ENCODE data around the gene CAP2.

Gene CAP2

DNA sequence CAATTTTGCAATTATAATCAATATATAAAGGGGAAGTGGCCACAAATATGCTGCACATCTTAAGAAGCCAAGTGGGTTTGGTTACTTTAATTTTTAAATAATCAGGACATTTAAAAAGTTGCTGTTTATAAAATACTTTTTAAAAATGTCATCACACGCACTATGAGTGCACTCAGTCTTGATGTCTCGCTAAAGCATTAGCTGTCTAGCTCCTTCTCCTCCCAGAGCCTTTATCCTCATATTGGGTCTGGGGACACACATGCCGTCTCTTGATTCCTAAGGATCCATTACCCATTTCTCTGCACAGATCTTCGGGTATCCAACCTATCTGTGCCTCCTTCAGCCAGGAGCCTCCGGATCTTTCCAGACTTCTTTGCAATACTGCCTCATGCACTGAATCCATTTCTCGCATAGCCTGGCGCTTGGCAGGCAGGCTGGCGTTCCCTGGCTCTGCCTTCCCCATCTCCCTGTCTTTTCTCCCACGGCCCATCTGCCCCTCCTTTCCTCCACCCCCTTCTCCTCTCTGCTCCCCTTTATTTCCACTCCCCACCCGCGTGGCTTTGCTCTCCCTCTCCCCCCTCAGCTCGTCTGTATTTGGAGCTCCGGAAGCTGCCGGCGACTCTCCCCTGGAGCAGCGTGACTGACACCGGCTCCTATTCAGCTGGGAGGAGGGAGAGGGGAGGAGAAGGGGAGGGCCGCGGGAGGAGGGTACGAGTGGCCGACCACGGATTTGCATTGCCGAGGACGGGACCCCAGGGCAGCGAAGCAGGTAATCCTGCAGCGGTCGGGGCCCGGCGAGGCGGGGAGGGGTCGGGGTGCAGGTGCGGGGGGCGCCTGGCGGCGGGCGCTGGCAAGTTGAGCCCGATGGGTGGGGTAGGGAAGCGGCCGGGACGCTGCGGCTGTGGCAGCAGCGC, at the start of gene CAP2:
TSS of gene CAP2 (plus strand) at position 618 of the 914 bp plus-strand sequence. CDS start 27,961 bp downstream, outside the sequence.
- Mint-ChIP-seq H3K36me3 (no peaks in the 10 kb centered on the region), H3K4me1 (ENCODE audit: low read depth) (peaks cover 8% of the 10 kb centered on the region), H3K27me3 (peaks cover 51% of the 10 kb centered on the region), H3K9me3 (ENCODE audit: low read depth) (peaks cover 5% of the 10 kb centered on the region), H3K4me3 (peak within 1 kb of the TSS; percentile 78), H3K27ac (no peak within 1 kb of the TSS)

GRCh38 chr6:17347012-17347411, 46.4 kb upstream of the CAP2 start:
- H3K27ac Mint-ChIP-seq = no peak overlapping the region
- no peaks in the 10 kb centered on the region for H3K9me3 Mint-ChIP-seq (ENCODE audit: low read depth)
- no peak overlapping the region for H3K4me3 Mint-ChIP-seq
- H3K4me1 Mint-ChIP-seq (ENCODE audit: low read depth) = no peaks in the 10 kb centered on the region
- H3K36me3 Mint-ChIP-seq = no peaks in the 10 kb centered on the region
- H3K27me3 Mint-ChIP-seq = peaks cover 12% of the 10 kb centered on the region

- Mint-ChIP-seq H3K27ac (no peak overlapping the region), H3K36me3 (no peaks in the 10 kb centered on the region), H3K27me3 (peaks cover 3% of the 10 kb centered on the region), H3K4me3 (no peak overlapping the region), H3K9me3 (ENCODE audit: low read depth) (no peaks in the 10 kb centered on the region), H3K4me1 (ENCODE audit: low read depth) (no peaks in the 10 kb centered on the region)
Observed at GRCh38 chr6:17349427-17349826, 44.0 kb upstream of the CAP2 start.

DNA sequence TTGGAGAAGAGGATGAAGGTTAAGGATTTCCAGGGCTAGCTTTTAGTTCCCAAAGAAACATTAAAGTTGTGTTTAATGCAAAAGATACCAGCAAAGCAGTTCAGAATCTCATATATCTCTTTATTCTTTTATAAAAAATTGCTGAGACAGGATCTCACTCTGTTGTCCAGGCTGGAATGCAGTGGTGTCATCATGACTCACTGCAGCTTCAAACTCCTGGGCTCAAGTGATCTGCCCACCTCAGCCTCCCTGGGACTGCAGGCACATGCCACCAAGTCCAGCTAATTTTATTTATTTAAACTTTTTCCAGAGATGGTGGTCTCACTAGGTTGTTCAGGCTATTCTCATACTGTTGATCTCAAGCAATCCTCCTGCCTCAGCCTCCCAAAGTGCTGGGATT, 41.1 kb upstream of the CAP2 start:
- Mint-ChIP-seq H3K27me3 (peaks cover 5% of the 10 kb centered on the region), H3K4me3 (no peak overlapping the region), H3K4me1 (ENCODE audit: low read depth) (no peaks in the 10 kb centered on the region), H3K27ac (no peak overlapping the region), H3K9me3 (ENCODE audit: low read depth) (no peaks in the 10 kb centered on the region), H3K36me3 (no peaks in the 10 kb centered on the region)

- Mint-ChIP-seq H3K4me1 (ENCODE audit: low read depth) (no peaks in the 10 kb centered on the region), H3K9me3 (ENCODE audit: low read depth) (no peaks in the 10 kb centered on the region), H3K27ac (no peak overlapping the region), H3K27me3 (peaks cover 5% of the 10 kb centered on the region), H3K4me3 (no peak overlapping the region), H3K36me3 (no peaks in the 10 kb centered on the region)
Observed at GRCh38 chr6:17353440-17354175, 39.8 kb upstream of the CAP2 start.

GRCh38 chr6:17354700-17355403, 38.5 kb upstream of the CAP2 start:
- no peak overlapping the region for H3K4me3 Mint-ChIP-seq
- H3K36me3 Mint-ChIP-seq = no peaks in the 10 kb centered on the region
- no peak overlapping the region for H3K27ac Mint-ChIP-seq
- peaks cover 6% of the 10 kb centered on the region for H3K9me3 Mint-ChIP-seq (ENCODE audit: low read depth)
- no peaks in the 10 kb centered on the region for H3K4me1 Mint-ChIP-seq (ENCODE audit: low read depth)
- H3K27me3 Mint-ChIP-seq = peaks cover 5% of the 10 kb centered on the region

DNA sequence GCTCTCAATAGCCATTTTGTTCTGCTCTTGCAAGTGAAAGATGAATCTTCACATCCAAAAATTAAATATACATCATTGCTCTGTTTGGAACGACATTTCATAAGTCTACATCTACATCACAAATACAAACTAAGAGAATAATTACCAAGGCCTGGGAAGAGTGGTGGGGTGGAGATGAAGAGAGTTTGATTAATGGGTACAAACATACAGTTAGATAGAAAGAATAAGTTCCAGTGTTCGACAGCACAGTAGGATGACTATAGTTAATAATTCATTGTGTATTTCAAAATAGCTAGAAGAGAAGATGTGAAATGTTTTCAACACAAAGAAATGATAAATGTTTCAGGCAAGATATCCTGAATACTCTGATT, 38.0 kb upstream of the CAP2 start:
- no peak overlapping the region for H3K4me3 Mint-ChIP-seq
- peaks cover 5% of the 10 kb centered on the region for H3K27me3 Mint-ChIP-seq
- peaks cover 7% of the 10 kb centered on the region for H3K9me3 Mint-ChIP-seq (ENCODE audit: low read depth)
- no peak overlapping the region for H3K27ac Mint-ChIP-seq
- no peaks in the 10 kb centered on the region for H3K36me3 Mint-ChIP-seq
- H3K4me1 Mint-ChIP-seq (ENCODE audit: low read depth) = no peaks in the 10 kb centered on the region

- H3K4me3 Mint-ChIP-seq = no peak overlapping the region
- H3K4me1 Mint-ChIP-seq (ENCODE audit: low read depth) = no peaks in the 10 kb centered on the region
- peaks cover 10% of the 10 kb centered on the region for H3K9me3 Mint-ChIP-seq (ENCODE audit: low read depth)
- no peaks in the 10 kb centered on the region for H3K36me3 Mint-ChIP-seq
- H3K27ac Mint-ChIP-seq = no peak overlapping the region
- peaks cover 2% of the 10 kb centered on the region for H3K27me3 Mint-ChIP-seq
Observed at GRCh38 chr6:17358515-17358914, 34.9 kb upstream of the CAP2 start.

GRCh38 chr6:17360564-17360963, 32.8 kb upstream of the CAP2 start:
- H3K27me3 Mint-ChIP-seq = no peaks in the 10 kb centered on the region
- no peaks in the 10 kb centered on the region for H3K36me3 Mint-ChIP-seq
- H3K9me3 Mint-ChIP-seq (ENCODE audit: low read depth) = peaks cover 10% of the 10 kb centered on the region
- no peaks in the 10 kb centered on the region for H3K4me1 Mint-ChIP-seq (ENCODE audit: low read depth)
- H3K4me3 Mint-ChIP-seq = no peak overlapping the region
- H3K27ac Mint-ChIP-seq = no peak overlapping the region

DNA sequence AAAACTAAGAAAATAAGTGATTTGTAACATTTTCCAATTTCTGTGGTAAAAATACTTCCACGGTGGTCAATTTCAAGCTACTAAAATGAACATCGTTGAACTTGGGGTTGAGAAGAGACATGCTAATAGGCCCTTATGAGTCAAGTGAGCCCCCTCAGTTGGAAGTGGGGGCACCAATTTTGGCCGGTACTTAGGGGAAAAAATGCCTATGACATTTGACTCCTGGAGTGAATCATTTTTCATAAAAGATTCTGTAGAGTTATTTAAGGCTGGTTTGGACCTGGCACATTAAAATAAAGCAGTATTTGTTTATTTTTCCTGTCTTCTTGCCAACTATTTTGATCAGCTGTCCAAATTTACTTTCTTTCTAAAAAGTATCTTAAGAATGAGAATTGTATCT, 32.4 kb upstream of the CAP2 start:
- H3K4me1 Mint-ChIP-seq (ENCODE audit: low read depth) = no peaks in the 10 kb centered on the region
- no peak overlapping the region for H3K27ac Mint-ChIP-seq
- H3K4me3 Mint-ChIP-seq = no peak overlapping the region
- H3K27me3 Mint-ChIP-seq = peaks cover 2% of the 10 kb centered on the region
- peaks cover 10% of the 10 kb centered on the region for H3K9me3 Mint-ChIP-seq (ENCODE audit: low read depth)
- H3K36me3 Mint-ChIP-seq = no peaks in the 10 kb centered on the region

DNA sequence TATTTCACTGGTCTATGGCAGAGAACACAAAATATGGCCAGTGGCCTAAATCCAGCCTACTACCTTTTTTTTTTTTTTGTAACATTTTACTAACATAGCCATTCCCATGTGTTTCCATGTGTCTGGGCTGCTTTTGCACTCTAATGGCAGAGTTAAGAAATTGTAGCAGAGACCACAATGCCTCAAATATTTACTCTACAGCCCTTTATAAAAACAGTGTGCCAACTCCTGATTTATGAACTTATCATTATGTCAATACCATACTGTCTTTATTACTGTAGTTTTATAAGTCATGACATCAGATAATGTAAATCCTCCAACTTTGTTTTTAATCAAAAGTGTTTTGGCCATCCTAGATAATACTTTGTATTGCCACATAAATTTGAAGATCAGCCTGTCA, 27.4 kb upstream of the CAP2 start:
- Mint-ChIP-seq H3K27ac (no peak overlapping the region), H3K36me3 (no peaks in the 10 kb centered on the region), H3K4me1 (ENCODE audit: low read depth) (no peaks in the 10 kb centered on the region), H3K4me3 (no peak overlapping the region), H3K9me3 (ENCODE audit: low read depth) (peaks cover 10% of the 10 kb centered on the region), H3K27me3 (peaks cover 2% of the 10 kb centered on the region)

DNA sequence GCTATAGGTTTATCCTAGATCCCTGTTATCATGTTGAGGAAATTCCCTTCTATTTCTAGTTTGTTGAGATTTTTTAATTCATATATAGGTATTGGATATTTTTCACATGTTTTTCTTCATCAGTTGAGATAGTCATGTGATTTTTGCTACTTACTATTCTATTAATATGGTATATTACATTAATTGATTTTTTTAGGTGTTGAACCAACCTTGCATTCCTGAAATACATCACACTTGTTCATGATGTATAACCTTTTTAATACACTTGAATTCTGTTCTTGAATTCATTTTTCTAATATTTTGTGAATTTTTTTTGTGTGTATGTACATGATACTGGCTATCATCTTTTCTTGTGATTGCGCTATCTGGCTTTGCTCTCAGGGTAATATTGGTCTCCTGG, 25.5 kb upstream of the CAP2 start:
- no peak overlapping the region for H3K4me3 Mint-ChIP-seq
- no peaks in the 10 kb centered on the region for H3K36me3 Mint-ChIP-seq
- no peak overlapping the region for H3K27ac Mint-ChIP-seq
- no peaks in the 10 kb centered on the region for H3K4me1 Mint-ChIP-seq (ENCODE audit: low read depth)
- peaks cover 2% of the 10 kb centered on the region for H3K27me3 Mint-ChIP-seq
- peaks cover 10% of the 10 kb centered on the region for H3K9me3 Mint-ChIP-seq (ENCODE audit: low read depth)

GRCh38 chr6:17381424-17382147, 11.8 kb upstream of the CAP2 start:
- Mint-ChIP-seq H3K36me3 (no peaks in the 10 kb centered on the region), H3K9me3 (ENCODE audit: low read depth) (no peaks in the 10 kb centered on the region), H3K27ac (no peak overlapping the region), H3K4me3 (no peak overlapping the region), H3K4me1 (ENCODE audit: low read depth) (no peaks in the 10 kb centered on the region), H3K27me3 (peaks cover 5% of the 10 kb centered on the region)

DNA sequence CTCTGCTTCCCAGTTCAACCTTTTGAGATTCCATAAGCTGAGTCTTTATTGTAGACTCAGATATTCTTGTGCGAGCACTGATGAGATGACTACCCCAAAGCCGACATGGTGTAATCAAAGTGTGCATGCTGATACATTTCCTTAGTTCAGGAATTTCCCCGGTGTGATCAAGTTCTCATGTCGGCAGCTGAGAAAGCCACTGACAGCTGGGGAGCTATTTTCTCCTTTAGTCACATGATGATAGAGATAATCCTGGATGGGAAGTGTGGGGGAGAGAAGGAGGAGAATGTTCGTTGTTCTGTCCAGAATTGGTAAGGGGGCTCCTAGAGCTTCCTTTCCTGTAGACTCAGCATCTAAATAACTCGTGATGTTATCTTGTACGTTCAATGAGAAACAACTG, 7.7 kb upstream of the CAP2 start:
- Mint-ChIP-seq H3K27me3 (peaks cover 14% of the 10 kb centered on the region), H3K36me3 (no peaks in the 10 kb centered on the region), H3K9me3 (ENCODE audit: low read depth) (no peaks in the 10 kb centered on the region), H3K4me1 (ENCODE audit: low read depth) (no peaks in the 10 kb centered on the region), H3K27ac (no peak overlapping the region), H3K4me3 (no peak overlapping the region)

Measured in activated naive CD8-positive, alpha-beta T cell (primary cell).